ENCODE measurements around the gene MCHR1. TPM values are rescaled to one million over a fixed set of nuclear protein-coding genes. Genes with fewer than 3 reads are reported as not detected.

The MCHR1 gene
- total and polyA plus RNA-seq, 2 of the 4 experiments (the other 2 are of a cell fraction), result 1.4 to 3.2 TPM

- TF ChIP-seq RFX5 (IDR thresholded peaks at IDR 0.05; ENCODE audit: low read depth, low read length), result no peak
These were observed 5.4 kb downstream of the MCHR1 start (continued) for GRCh38 chr22:40684728-40685127.

- H3K79me1 ChIP-seq (ENCODE audit: low read depth in 1 of 2, low read length in 2 of 2), result no peaks in the 10 kb centered on the region
- no peaks in the 10 kb centered on the region for H4K20me1 ChIP-seq (ENCODE audit: insufficient read depth, low read length)
- no peaks in the 10 kb centered on the region for H3K9me3 ChIP-seq (ENCODE audit: control insufficient read depth, insufficient read depth, low read length)
- no peak overlapping the region for H2BK20ac ChIP-seq (ENCODE audit: low read depth, low read length)
- no peak overlapping the region for H4K91ac ChIP-seq (ENCODE audit: insufficient read depth, low read depth, low read length)
- DNase-seq (no peak), ATAC-seq (ENCODE audit: low read depth) (no peak)
- no peaks in the 10 kb centered on the region for H3K36me3 ChIP-seq (ENCODE audit: control insufficient read depth, insufficient read depth, low read length)
- in situ Hi-C loops (cut with MboI; ENCODE audit: low sequenced_read_pairs), result no loop called here
- intact Hi-C loops (cut with micrococcal nuclease), result no loop called here
- no peak overlapping the region for H3K4me3 ChIP-seq (ENCODE audit: insufficient read depth, low read depth, low read length)
- H3K27me3 ChIP-seq (ENCODE audit: control insufficient read depth, insufficient read depth, low read length), result no peaks in the 10 kb centered on the region
- no peak overlapping the region for H3K27ac ChIP-seq (ENCODE audit: insufficient read depth, low read length)
- H2BK120ac ChIP-seq (ENCODE audit: low read depth, low read length), result no peak overlapping the region
- H3K56ac ChIP-seq (ENCODE audit: extremely low read depth, insufficient read depth, low read length), result no peak overlapping the region
- no peak overlapping the region for H3K14ac ChIP-seq (replicated peaks; ENCODE audit: low read depth, low read length)
- TF ChIP-seq MXI1 (IDR thresholded peaks at IDR 0.05; ENCODE audit: borderline replicate concordance, low read depth, low read length) (no peak), MAFK (IDR thresholded peaks at IDR 0.05; ENCODE audit: low read depth, low read length) (no peak), RFX5 (IDR thresholded peaks at IDR 0.05; ENCODE audit: low read depth, low read length) (no peak), CTCF (conservative IDR thresholded peaks at IDR 0.05; ENCODE audit: low read depth, low read length) (no peak), RAD21 (IDR thresholded peaks at IDR 0.05; ENCODE audit: low read length) (no peak), NFE2L2 (IDR thresholded peaks at IDR 0.05; ENCODE audit: low read depth, low read length) (no peak), SMC3 (IDR thresholded peaks at IDR 0.05; ENCODE audit: low read depth, low read length) (no peak), CEBPB (IDR thresholded peaks at IDR 0.05; ENCODE audit: low read depth, low read length) (no peak), FOS (IDR thresholded peaks at IDR 0.05; ENCODE audit: low read depth, low read length) (no peak), POLR2A (IDR thresholded peaks at IDR 0.05; ENCODE audit: low read depth, low read length) (no peak), CHD1 (IDR thresholded peaks at IDR 0.05; ENCODE audit: low read depth, low read length) (no peak)
- no peak overlapping the region for H2AK9ac ChIP-seq (replicated peaks; ENCODE audit: low read depth, low read length, poor library complexity)
- ChIA-PET POLR2A (ENCODE audit: unreplicated experiment) (no interaction called here), CTCF (interaction anchor here (2.1 kb wide), 1 partner anchor 75 kb away, joined by 9 read pairs; no protein-coding TSS in a partner anchor)
- H3K4ac ChIP-seq (ENCODE audit: low read depth, low read length), result no peak overlapping the region
- no peak overlapping the region for H2BK5ac ChIP-seq (ENCODE audit: low read depth, low read length, poor library complexity, severe bottlenecking)
- peaks cover 6% of the 10 kb centered on the region; the same call in 1 of the 2 replicates for H3K9me1 ChIP-seq (ENCODE audit: insufficient read depth, low read length)
- no peak overlapping the region for H3K4me2 ChIP-seq (ENCODE audit: low read depth, low read length)
- no peak overlapping the region for H2AK5ac ChIP-seq (ENCODE audit: low read depth, low read length)
- BruUV-seq (replicated peaks), result no TSS peak
- no peak overlapping the region for H3K9ac ChIP-seq (ENCODE audit: low read depth, low read length)
- H2AFZ ChIP-seq (replicated peaks; ENCODE audit: low read length, poor library complexity), result no peak overlapping the region
- peaks cover 4% of the 10 kb centered on the region; the same call in 1 of the 2 replicates for H3K4me1 ChIP-seq (ENCODE audit: control insufficient read depth, insufficient read depth, low read length)
- H4K5ac ChIP-seq (ENCODE audit: low read depth, low read length), result no peak overlapping the region
- no peak overlapping the region for H3K18ac ChIP-seq (ENCODE audit: low read depth, low read length)
- H3K23ac ChIP-seq (ENCODE audit: low read depth, low read length), result no peak overlapping the region
- dilution Hi-C loops (cut with HindIII; ENCODE audit: low sequenced_read_pairs, unreplicated experiment), result no loop called here
- no peak overlapping the region for H2BK15ac ChIP-seq (ENCODE audit: low read depth, low read length)
- H4K8ac ChIP-seq (ENCODE audit: low read depth in 2 of 2, low read length in 2 of 2), result no peak overlapping the region
- no CpG with 5 or more reads among the region's 3 CpGs for WGBS, 2 experiments (ENCODE audit: extremely low coverage in 2 of 2, insufficient read length in 1 of 2)
These were observed 6.1 kb downstream of the MCHR1 start for GRCh38 chr22:40685406-40685805.
